HepG2 (cell line): ENCODE data around the gene BAZ1A. TPM values are rescaled to one million over a fixed set of nuclear protein-coding genes. Genes with fewer than 3 reads are reported as not detected.

Experiments used
- DDIT3 ChIP-seq: sonication (generic); formaldehyde crosslinking; IDR thresholded peaks from 2 replicates; pipeline ENCODE4 v1.4.0; 2020; ENCODE audit warnings: mild to moderate bottlenecking, missing genetic modification reagents
- IKZF4 ChIP-seq: sonication (generic); formaldehyde crosslinking; IDR thresholded peaks from 2 replicates; pipeline ENCODE4 v1.5.1; 2020; ENCODE audit warnings: borderline replicate concordance, mild to moderate bottlenecking, low read depth, missing genetic modification reagents; ENCODE audit errors: not compliant biosample characterization
- KDM5A ChIP-seq: fragments of 200-600 bp; sonication (generic); IDR thresholded peaks from 2 replicates; pipeline ENCODE4 v1.7.0; 2018; ENCODE audit warnings: antibody characterized with exemption, mild to moderate bottlenecking, low read length, borderline replicate concordance
- MAFG ChIP-seq: sonication (generic); formaldehyde crosslinking; IDR thresholded peaks from 2 replicates; pipeline ENCODE4 v1.5.1; 2020; ENCODE audit warnings: mild to moderate bottlenecking, missing genetic modification reagents
- MEIS2 ChIP-seq: sonication (generic); formaldehyde crosslinking; IDR thresholded peaks from 2 replicates; pipeline ENCODE4 v1.9.0; 2021; ENCODE audit warnings: mild to moderate bottlenecking, missing genetic modification reagents
- NCOA2 ChIP-seq: sonication (generic); formaldehyde crosslinking; IDR thresholded peaks from 2 replicates; pipeline ENCODE4 v1.8.0; 2022; ENCODE audit warnings: inconsistent platforms
- SOX5 ChIP-seq: IDR thresholded peaks from 2 replicates; pipeline ENCODE4 v1.6.1; 2016; ENCODE audit warnings: borderline replicate concordance
- ZFP90 ChIP-seq: sonication (generic); formaldehyde crosslinking; IDR thresholded peaks from 2 replicates; pipeline ENCODE4 v1.8.0; 2022; ENCODE audit warnings: missing genetic modification reagents, mild to moderate bottlenecking, inconsistent platforms, borderline replicate concordance
- ZFY ChIP-seq: sonication (generic); formaldehyde crosslinking; IDR thresholded peaks from 2 replicates; pipeline ENCODE4 v1.4.0; 2020; ENCODE audit warnings: missing genetic modification reagents
- ZNF615 ChIP-seq: sonication (generic); formaldehyde crosslinking; IDR thresholded peaks from 2 replicates; pipeline ENCODE4 v1.5.0; 2020; ENCODE audit warnings: mild to moderate bottlenecking, missing genetic modification reagents, borderline replicate concordance
- ZSCAN12 ChIP-seq: sonication (generic); formaldehyde crosslinking; IDR thresholded peaks from 2 replicates; pipeline ENCODE4 v1.9.0; 2021; ENCODE audit warnings: mild to moderate bottlenecking, missing genetic modification reagents
- polyA plus RNA-seq, 8 experiments: library from polyadenylated mRNA; depleted of rRNA in 3 of 8; stranded (reverse) in 7 of 8; unstranded in 1 of 8; fragments of >200 nt; fragmentation: Illumina TruSeq in 4 of 8; extraction: Trizol in 4 of 8; gene quantifications; 2 replicates each; pipeline versions ENCODE4 v1.2.1 to v1.2.3, GENCODE V29; 2011 to 2016; ENCODE audit warnings: low read depth in 4 of 8, missing spikeins in 1 of 8, mixed read lengths in 1 of 8; ENCODE audit not compliant: insufficient read depth in 1 of 8
- total RNA-seq, 5 experiments: library from RNA; depleted of rRNA; stranded (reverse); fragments of >200 nt; fragmentation: Illumina TruSeq; extraction: Trizol; gene quantifications; 2 replicates each; pipeline ENCODE4 v1.2.3, GENCODE V29; 2016; ENCODE audit warnings: low read depth in 1 of 5
- TF ChIP-seq, protein P1 (sequence below): sonication (generic); formaldehyde crosslinking; IDR thresholded peaks from 2 replicates; pipeline ENCODE4 v1.4.0; 2020; ENCODE audit warnings: missing genetic modification reagents
- TF ChIP-seq, protein P2 (sequence below): sonication (generic); formaldehyde crosslinking; IDR thresholded peaks from 2 replicates; pipeline ENCODE4 v1.4.0; 2020; ENCODE audit warnings: missing genetic modification reagents
- TF ChIP-seq, protein P3 (sequence below): sonication (generic); formaldehyde crosslinking; conservative IDR thresholded peaks from 2 replicates; pipeline ENCODE4 v1.4.0; 2020; ENCODE audit warnings: missing genetic modification reagents
- TF ChIP-seq, protein P4 (sequence below): sonication (generic); formaldehyde crosslinking; IDR thresholded peaks from 2 replicates; pipeline ENCODE4 v1.8.0; 2022; ENCODE audit warnings: mild to moderate bottlenecking, missing genetic modification reagents, moderate library complexity

The BAZ1A gene
- total and polyA plus RNA-seq, 2 of the 13 experiments (the other 11 are each of a cell fraction or from before 2014, with no cell fraction given), result 20.9 to 56.8 TPM

- TF ChIP-seq, protein P1, sequence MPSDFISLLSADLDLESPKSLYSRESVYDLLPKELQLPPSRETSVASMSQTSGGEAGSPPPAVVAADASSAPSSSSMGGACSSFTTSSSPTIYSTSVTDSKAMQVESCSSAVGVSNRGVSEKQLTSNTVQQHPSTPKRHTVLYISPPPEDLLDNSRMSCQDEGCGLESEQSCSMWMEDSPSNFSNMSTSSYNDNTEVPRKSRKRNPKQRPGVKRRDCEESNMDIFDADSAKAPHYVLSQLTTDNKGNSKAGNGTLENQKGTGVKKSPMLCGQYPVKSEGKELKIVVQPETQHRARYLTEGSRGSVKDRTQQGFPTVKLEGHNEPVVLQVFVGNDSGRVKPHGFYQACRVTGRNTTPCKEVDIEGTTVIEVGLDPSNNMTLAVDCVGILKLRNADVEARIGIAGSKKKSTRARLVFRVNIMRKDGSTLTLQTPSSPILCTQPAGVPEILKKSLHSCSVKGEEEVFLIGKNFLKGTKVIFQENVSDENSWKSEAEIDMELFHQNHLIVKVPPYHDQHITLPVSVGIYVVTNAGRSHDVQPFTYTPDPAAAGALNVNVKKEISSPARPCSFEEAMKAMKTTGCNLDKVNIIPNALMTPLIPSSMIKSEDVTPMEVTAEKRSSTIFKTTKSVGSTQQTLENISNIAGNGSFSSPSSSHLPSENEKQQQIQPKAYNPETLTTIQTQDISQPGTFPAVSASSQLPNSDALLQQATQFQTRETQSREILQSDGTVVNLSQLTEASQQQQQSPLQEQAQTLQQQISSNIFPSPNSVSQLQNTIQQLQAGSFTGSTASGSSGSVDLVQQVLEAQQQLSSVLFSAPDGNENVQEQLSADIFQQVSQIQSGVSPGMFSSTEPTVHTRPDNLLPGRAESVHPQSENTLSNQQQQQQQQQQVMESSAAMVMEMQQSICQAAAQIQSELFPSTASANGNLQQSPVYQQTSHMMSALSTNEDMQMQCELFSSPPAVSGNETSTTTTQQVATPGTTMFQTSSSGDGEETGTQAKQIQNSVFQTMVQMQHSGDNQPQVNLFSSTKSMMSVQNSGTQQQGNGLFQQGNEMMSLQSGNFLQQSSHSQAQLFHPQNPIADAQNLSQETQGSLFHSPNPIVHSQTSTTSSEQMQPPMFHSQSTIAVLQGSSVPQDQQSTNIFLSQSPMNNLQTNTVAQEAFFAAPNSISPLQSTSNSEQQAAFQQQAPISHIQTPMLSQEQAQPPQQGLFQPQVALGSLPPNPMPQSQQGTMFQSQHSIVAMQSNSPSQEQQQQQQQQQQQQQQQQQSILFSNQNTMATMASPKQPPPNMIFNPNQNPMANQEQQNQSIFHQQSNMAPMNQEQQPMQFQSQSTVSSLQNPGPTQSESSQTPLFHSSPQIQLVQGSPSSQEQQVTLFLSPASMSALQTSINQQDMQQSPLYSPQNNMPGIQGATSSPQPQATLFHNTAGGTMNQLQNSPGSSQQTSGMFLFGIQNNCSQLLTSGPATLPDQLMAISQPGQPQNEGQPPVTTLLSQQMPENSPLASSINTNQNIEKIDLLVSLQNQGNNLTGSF (CRISPR knock-in tag), result no peak
- TF ChIP-seq, protein P2, sequence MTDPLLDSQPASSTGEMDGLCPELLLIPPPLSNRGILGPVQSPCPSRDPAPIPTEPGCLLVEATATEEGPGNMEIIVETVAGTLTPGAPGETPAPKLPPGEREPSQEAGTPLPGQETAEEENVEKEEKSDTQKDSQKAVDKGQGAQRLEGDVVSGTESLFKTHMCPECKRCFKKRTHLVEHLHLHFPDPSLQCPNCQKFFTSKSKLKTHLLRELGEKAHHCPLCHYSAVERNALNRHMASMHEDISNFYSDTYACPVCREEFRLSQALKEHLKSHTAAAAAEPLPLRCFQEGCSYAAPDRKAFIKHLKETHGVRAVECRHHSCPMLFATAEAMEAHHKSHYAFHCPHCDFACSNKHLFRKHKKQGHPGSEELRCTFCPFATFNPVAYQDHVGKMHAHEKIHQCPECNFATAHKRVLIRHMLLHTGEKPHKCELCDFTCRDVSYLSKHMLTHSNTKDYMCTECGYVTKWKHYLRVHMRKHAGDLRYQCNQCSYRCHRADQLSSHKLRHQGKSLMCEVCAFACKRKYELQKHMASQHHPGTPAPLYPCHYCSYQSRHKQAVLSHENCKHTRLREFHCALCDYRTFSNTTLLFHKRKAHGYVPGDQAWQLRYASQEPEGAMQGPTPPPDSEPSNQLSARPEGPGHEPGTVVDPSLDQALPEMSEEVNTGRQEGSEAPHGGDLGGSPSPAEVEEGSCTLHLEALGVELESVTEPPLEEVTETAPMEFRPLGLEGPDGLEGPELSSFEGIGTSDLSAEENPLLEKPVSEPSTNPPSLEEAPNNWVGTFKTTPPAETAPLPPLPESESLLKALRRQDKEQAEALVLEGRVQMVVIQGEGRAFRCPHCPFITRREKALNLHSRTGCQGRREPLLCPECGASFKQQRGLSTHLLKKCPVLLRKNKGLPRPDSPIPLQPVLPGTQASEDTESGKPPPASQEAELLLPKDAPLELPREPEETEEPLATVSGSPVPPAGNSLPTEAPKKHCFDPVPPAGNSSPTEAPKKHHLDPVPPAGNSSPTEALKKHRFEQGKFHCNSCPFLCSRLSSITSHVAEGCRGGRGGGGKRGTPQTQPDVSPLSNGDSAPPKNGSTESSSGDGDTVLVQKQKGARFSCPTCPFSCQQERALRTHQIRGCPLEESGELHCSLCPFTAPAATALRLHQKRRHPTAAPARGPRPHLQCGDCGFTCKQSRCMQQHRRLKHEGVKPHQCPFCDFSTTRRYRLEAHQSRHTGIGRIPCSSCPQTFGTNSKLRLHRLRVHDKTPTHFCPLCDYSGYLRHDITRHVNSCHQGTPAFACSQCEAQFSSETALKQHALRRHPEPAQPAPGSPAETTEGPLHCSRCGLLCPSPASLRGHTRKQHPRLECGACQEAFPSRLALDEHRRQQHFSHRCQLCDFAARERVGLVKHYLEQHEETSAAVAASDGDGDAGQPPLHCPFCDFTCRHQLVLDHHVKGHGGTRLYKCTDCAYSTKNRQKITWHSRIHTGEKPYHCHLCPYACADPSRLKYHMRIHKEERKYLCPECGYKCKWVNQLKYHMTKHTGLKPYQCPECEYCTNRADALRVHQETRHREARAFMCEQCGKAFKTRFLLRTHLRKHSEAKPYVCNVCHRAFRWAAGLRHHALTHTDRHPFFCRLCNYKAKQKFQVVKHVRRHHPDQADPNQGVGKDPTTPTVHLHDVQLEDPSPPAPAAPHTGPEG (CRISPR knock-in tag), result no peak
- TF ChIP-seq ZFY (CRISPR knock-in tag), result no peak
- 0 out of 2 replicates have a peak, but pooled peaks have one; percentile 12 for TF ChIP-seq ZSCAN12 (CRISPR knock-in tag)
- TF ChIP-seq, protein P3, sequence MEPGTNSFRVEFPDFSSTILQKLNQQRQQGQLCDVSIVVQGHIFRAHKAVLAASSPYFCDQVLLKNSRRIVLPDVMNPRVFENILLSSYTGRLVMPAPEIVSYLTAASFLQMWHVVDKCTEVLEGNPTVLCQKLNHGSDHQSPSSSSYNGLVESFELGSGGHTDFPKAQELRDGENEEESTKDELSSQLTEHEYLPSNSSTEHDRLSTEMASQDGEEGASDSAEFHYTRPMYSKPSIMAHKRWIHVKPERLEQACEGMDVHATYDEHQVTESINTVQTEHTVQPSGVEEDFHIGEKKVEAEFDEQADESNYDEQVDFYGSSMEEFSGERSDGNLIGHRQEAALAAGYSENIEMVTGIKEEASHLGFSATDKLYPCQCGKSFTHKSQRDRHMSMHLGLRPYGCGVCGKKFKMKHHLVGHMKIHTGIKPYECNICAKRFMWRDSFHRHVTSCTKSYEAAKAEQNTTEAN (CRISPR knock-in tag), result no peak
- TF ChIP-seq, protein P4, sequence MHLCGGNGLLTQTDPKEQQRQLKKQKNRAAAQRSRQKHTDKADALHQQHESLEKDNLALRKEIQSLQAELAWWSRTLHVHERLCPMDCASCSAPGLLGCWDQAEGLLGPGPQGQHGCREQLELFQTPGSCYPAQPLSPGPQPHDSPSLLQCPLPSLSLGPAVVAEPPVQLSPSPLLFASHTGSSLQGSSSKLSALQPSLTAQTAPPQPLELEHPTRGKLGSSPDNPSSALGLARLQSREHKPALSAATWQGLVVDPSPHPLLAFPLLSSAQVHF (CRISPR knock-in tag), result no peak
- TF ChIP-seq SOX5 (CRISPR knock-in tag), result peak; percentile 56; the same call in 1 of the 2 replicates
- no peak for TF ChIP-seq IKZF4 (CRISPR knock-in tag)
- TF ChIP-seq NCOA2 (CRISPR knock-in tag), result no peak; the same call in none of the 2 replicates
- TF ChIP-seq ZFP90 (CRISPR knock-in tag), result no peak
- TF ChIP-seq MAFG, result no peak
- TF ChIP-seq ZNF615 (CRISPR knock-in tag), result peak; percentile 23; the same call in 1 of the 2 replicates
- no peak for TF ChIP-seq MEIS2 (CRISPR knock-in tag)
- no peak for TF ChIP-seq DDIT3 (CRISPR knock-in tag)
- TF ChIP-seq KDM5A, result no peak; the same call in 1 of the 2 replicates
These were observed 2.2 kb downstream of the BAZ1A start (continued) for GRCh38 chr14:34872822-34873588.
